NCI-H526 treated with DMSO at 0.1 percent for 48 hours (cell line): ENCODE measurements around the gene POU2AF3.

ENCODE experiments used
- DNase-seq: peaks from one replicate; lab custom pipeline; 2025; lab: John Stamatoyannopoulos, UW

The POU2AF3 gene

GRCh38 chr11:111327908-111328624, 29.7 kb downstream of the POU2AF3 start:
- DNase-seq, result peak; percentile 98

GRCh38 chr11:111329306-111330204, 31.2 kb downstream of the POU2AF3 start:
- DNase-seq, result peak; percentile 81

- DNase-seq, result no peak
Measured at GRCh38 chr11:111330234-111330893, 32.0 kb downstream of the POU2AF3 start.

- DNase-seq, result no peak
Measured at GRCh38 chr11:111331711-111332479, 33.5 kb downstream of the POU2AF3 start.

- DNase-seq, result peak; percentile 100
Measured at GRCh38 chr11:111334532-111335502, 36.5 kb downstream of the POU2AF3 start.

- DNase-seq, result peak; percentile 89
Measured at GRCh38 chr11:111335549-111335948, 37.2 kb downstream of the POU2AF3 start.

DNA sequence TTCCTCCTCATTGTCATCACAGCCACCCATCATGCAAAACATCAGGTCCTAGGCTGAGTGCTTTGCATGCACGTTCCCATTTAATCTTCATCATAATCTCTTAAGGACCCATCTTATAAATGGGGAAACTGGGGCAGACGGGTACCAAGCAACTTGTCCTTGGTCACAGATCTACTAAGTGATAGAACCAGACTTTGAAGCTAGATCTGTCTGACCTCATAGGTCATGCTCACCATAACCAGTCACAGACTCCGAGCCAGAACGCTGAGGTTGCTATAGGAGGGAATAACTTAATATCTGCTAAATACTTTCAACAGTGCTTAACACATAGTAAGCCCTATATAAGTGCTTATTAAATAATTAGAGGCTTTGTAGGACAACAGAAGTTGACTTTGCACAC, 37.7 kb downstream of the POU2AF3 start:
- peak; percentile 93 for DNase-seq

DNA sequence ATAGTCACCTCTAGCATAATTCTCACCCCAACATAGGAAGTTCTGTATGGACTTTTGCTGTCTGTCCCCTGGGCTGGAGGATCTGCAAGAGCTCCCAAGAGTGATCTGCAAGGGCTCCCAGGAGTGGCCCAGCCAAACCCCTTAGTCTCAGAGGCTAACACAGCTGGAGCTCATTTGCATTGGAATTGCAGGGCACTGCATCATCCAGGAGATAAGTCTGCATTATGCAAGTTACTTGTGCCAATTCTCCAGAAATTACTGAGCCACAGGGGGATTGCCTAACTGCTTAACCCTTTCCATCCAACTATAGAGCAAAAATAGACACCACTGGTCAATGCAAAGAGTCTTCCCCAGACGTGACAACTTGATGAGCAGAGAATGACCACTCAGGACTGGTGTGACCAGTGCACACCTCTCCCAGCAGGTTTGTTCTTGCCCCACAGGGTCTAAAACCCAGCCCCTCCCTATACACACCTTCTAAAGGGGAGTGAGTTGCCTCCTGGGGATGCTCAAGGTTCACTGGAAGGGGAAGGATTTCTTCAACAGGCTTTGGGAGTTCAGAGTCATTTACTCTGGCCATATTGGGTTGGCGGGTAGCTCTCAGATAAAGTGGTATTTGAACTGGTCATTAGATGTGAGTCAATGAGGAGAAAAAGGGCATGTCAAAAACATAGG, 38.4 kb downstream of the POU2AF3 start:
- DNase-seq, result peak; percentile 98

- DNase-seq, result no peak
Measured at GRCh38 chr11:111339758-111340388, 41.5 kb downstream of the POU2AF3 start.

DNA sequence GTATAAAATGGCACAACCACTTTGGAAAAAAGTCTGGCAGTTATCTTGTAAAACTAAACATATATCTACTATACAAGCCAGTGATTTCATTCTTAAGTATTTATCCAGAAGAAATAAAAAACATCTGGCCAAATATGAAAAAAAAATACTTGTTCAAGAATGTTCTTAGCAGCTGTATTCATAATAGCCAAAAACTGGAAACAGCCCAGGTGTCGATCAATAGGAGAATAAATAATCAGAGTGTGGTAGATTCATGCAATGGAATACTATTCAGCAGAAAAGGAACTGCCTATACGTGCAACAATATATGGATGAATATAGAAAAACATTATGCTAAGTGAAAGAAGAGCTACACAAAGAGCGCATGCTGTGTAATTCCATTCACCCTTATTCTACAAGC, 44.0 kb downstream of the POU2AF3 start:
- DNase-seq, result no peak

DNA sequence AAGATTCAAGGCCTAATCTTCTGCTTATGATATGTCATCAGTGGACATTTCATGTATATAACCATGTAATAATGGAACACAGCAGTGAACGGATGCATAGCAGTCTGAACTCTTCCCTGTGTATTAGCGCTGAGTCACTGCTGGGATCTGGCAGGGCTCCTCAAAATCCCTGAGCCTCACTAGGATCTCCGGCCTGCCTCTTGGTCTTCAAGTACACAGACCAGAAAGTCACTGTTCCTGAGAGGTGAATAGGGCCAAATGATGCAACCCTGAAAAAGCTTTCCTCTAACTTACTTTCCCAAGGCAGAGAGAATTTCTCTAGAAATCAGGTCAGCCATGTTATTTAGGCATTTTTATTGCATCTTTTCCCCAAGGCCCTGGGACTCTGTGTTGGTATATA, 45.7 kb downstream of the POU2AF3 start:
- no peak for DNase-seq

- no peak for DNase-seq
Measured at GRCh38 chr11:111347002-111347722, 48.8 kb downstream of the POU2AF3 start.

GRCh38 chr11:111347723-111348115, 49.4 kb downstream of the POU2AF3 start:
- no peak for DNase-seq

GRCh38 chr11:111348147-111348546, 49.8 kb downstream of the POU2AF3 start:
- DNase-seq, result no peak

DNA sequence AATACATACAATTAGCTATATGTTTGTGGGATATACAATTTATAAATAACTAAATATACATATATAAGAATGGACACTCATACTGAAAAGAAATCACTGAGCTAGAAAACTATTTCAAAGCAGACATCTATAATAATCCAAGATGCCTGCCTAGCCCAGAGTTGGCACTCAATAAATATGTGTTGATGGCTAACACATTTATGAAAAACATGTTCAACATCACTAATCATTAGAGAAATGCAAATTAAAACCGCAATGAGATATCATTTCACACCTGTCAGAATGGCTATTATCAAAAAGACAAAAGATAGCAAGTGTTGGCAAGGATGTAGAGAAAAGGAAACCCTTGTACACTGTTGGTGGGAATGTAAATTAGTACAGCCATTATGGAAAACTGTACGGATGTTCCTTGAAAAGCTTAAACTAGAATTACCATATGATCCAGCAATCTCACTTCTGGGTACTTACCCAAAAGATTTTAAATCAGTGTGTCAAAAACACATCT, 50.9 kb downstream of the POU2AF3 start:
- DNase-seq, result no peak

DNA sequence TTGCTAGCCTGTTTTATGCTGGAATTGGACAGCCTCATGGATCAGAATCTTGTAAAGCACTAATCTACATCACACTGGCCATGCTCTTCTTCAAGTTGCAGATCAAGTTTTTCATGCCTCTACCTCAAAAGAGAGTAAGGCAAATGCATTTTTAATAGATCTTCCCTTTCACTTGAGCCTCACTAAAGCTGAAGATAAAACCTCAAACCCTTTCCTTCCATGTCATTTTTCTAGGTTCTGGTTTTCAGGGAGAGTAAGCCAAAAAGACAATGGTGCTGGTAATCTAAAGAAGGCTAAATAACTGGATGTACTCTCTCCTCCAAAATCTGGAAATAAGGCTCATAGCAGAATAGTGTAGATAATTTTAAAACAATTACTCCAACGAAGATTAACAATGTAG, 52.5 kb downstream of the POU2AF3 start:
- DNase-seq, result no peak

DNA sequence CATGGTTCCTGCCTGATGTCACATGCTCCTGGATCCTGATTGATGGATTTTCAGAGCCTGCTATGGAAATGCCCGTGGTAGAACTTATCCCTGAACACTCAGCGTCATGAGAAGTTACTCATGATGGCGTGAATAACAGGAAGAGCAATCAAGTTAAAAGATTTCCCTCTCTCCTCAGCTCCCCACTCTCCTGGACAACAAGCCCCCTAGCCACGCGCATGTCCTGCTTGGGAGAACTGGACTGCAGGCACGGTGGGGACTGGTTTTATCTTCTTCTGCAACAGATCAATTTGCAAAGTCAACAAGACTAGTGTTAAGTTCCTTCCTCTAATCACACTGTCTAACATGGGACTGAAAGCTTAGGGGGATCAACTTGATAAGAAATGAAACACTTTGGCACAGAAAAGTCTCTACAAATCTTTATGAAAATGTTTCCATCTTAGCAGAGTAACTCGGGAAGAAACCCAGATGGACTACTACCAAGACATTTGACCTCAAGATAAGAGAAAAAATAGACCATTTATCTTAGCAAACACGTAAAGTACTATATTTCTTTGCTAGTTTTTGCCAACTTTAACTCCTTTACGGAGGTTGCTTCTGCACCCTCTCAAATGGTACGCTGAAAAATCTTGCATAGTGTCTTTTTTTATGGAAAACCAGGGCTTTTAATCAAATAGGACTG, 53.2 kb downstream of the POU2AF3 start:
- DNase-seq, result peak; percentile 34

DNA sequence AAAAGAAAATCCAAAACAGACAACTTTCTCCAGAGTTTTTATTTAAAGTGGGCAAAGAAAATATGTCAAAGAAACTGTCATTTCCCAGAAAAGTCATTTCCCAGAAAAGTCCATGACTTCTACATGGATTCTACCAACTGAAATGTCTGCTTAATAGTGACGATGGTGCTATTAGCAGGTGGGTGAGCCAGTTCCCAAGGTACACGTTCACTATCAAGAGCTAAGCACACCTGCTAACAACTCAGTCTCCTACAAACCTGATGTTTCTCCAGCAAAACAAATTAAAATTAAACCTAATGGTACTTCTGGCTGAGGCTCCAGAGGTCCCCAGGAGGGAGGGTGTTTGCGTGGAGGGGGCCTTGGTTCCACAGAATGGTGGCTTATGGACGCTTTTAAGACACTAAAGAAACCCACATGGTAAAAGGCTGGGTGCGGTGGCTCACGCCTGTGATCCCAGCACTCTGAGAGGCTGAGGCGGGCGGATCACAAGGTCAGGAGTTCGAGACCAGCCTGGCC, 53.9 kb downstream of the POU2AF3 start:
- no peak for DNase-seq
